Measurements from ENCODE around the gene TMEM151A.

The TMEM151A gene

GRCh38 chr11:66330931-66331330 lies 39.2 kb downstream of the TMEM151A start:
- CTCF ChIA-PET, result interaction anchor here (0.9 to 7.3 kb wide), 4 partner anchors 13 to 32 kb away, joined by 3 to 86 read pairs (median 24); partner anchors contain the start of genes B4GAT1, BRMS1 and CD248

DNA sequence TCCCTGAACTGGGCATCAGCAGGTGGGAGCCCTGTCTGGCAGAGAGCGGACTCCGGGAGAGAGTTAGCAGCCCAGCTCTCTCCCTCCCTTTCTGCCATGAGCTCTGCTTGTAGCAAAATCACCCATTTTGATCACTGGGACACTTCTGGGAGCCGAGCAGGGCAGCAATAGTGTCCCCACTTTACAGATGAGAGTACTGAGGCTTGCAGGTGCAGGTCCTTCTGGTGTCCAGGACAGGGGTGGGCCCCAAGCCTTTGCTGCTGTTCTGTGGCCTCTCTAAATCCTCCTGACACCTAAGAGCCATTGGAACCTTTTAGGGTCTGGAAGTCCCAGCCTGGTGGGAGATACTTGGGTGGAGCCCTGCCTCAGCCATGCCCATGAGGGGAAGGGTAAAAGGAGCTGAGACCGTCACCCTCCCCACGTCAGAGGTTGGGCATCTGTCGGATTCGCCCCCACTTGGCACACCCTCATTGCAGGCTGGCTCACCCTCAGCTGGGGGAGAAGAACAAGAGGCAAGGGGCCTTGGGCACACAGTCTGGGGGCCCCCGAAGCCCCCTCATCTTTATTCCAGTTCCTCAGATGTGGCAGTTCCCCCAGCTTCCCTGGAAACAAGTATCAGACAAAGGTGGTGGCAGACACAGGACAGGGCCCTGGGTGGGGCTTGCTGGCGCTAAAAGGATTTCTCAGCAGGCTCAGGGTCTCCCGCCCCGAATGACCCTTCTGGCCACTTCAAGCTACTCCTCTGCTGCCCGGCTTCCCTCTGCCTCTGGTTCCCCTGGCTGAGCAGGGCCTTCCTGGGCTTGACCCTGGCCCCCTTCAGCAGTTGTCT lies 40.1 kb downstream of the TMEM151A start:
- 95% methylated on average over 10 of the region's 12 CpGs for WGBS (ENCODE audit: insufficient coverage)
- CTCF ChIA-PET, result interaction anchor here (0.9 to 7.3 kb wide), 4 partner anchors 12 to 33 kb away, joined by 3 to 86 read pairs (median 24); partner anchors contain the start of genes B4GAT1, BRMS1 and CD248
- Histone ChIP-seq H3K27ac (ENCODE audit: insufficient read depth in 1 of 2, low read depth in 1 of 2, low read length in 2 of 2, poor library complexity in 1 of 2, severe bottlenecking in 2 of 2) (no peak overlapping the region), H3K27me3 (replicated peaks in 2 of 5; ENCODE audit: control insufficient read depth in 4 of 5, insufficient read depth in 5 of 5, low read length in 4 of 5) (peaks cover 0 to 2% (median 0%) of the 10 kb centered on the region in 5 experiments), H3K9me3 (ENCODE audit: control extremely low read depth in 1 of 5, control insufficient read depth in 4 of 5, insufficient read depth in 2 of 5, low read depth in 1 of 5, low read length in 4 of 5) (no peaks in the 10 kb centered on the region), H3K4me1 (ENCODE audit: control extremely low read depth in 1 of 4, control insufficient read depth in 4 of 4, insufficient read depth in 4 of 4, low read length in 3 of 4) (peaks cover 0 to 32% (median 25%) of the 10 kb centered on the region in 4 experiments), H3K4me3 (ENCODE audit: control insufficient read depth in 1 of 7, extremely low read depth in 1 of 7, insufficient read depth in 4 of 7, low read depth in 2 of 7, low read length in 6 of 7) (no peak overlapping the region), H3K36me3 (ENCODE audit: control insufficient read depth in 4 of 4, insufficient read depth in 4 of 4, low read length in 3 of 4) (no peaks in the 10 kb centered on the region)
- DNase-seq, result no peak
- POLR2A ChIA-PET, result interaction anchor here (1.1 to 1.3 kb wide), 2 partner anchors 19 to 20 kb away, joined by 3 read pairs; no protein-coding TSS in a partner anchor

More at GRCh38 chr11:66330931-66331330, 39.2 kb downstream of the TMEM151A start:
- Histone ChIP-seq H3K4me1 (ENCODE audit: control extremely low read depth in 1 of 4, control insufficient read depth in 4 of 4, insufficient read depth in 4 of 4, low read length in 3 of 4) (peaks cover 0 to 32% (median 25%) of the 10 kb centered on the region in 4 experiments), H3K27me3 (replicated peaks in 2 of 5; ENCODE audit: control insufficient read depth in 4 of 5, insufficient read depth in 5 of 5, low read length in 4 of 5) (peaks cover 0 to 2% (median 0%) of the 10 kb centered on the region in 5 experiments), H3K4me3 (ENCODE audit: control insufficient read depth in 1 of 7, extremely low read depth in 1 of 7, insufficient read depth in 4 of 7, low read depth in 2 of 7, low read length in 6 of 7) (no peak overlapping the region), H3K27ac (ENCODE audit: insufficient read depth in 1 of 2, low read depth in 1 of 2, low read length in 2 of 2, poor library complexity in 1 of 2, severe bottlenecking in 2 of 2) (no peak overlapping the region), H3K36me3 (ENCODE audit: control insufficient read depth in 4 of 4, insufficient read depth in 4 of 4, low read length in 3 of 4) (no peaks in the 10 kb centered on the region), H3K9me3 (ENCODE audit: control extremely low read depth in 1 of 5, control insufficient read depth in 4 of 5, insufficient read depth in 2 of 5, low read depth in 1 of 5, low read length in 4 of 5) (no peaks in the 10 kb centered on the region)
- no peak for DNase-seq
- WGBS (ENCODE audit: insufficient coverage), result 93% methylated on average over 8 of the region's 10 CpGs
- POLR2A ChIA-PET, result interaction anchor here (1.3 kb wide), 1 partner anchor 19 kb away, joined by 3 read pairs; no protein-coding TSS in a partner anchor

- Histone ChIP-seq H3K36me3 (ENCODE audit: control insufficient read depth in 4 of 4, insufficient read depth in 4 of 4, low read length in 3 of 4) (peaks cover 0 to 6% (median 2%) of the 10 kb centered on the region in 4 experiments), H3K9me3 (ENCODE audit: control extremely low read depth in 1 of 5, control insufficient read depth in 4 of 5, insufficient read depth in 2 of 5, low read depth in 1 of 5, low read length in 4 of 5) (no peaks in the 10 kb centered on the region), H3K4me1 (ENCODE audit: control extremely low read depth in 1 of 4, control insufficient read depth in 4 of 4, insufficient read depth in 4 of 4, low read length in 3 of 4) (peaks cover 0 to 31% (median 30%) of the 10 kb centered on the region in 4 experiments), H3K27me3 (replicated peaks in 2 of 5; ENCODE audit: control insufficient read depth in 4 of 5, insufficient read depth in 5 of 5, low read length in 4 of 5) (peaks cover 0 to 2% (median 0%) of the 10 kb centered on the region in 5 experiments), H3K4me3 (ENCODE audit: control insufficient read depth in 1 of 7, extremely low read depth in 1 of 7, insufficient read depth in 4 of 7, low read depth in 2 of 7, low read length in 6 of 7) (no peak overlapping the region), H3K27ac (ENCODE audit: insufficient read depth in 1 of 2, low read depth in 1 of 2, low read length in 2 of 2, poor library complexity in 1 of 2, severe bottlenecking in 2 of 2) (no peak overlapping the region)
- DNase-seq, result no peak
- POLR2A ChIA-PET, result interaction anchor here (1.1 to 1.3 kb wide), 2 partner anchors 20 to 21 kb away, joined by 3 read pairs; no protein-coding TSS in a partner anchor
- WGBS (ENCODE audit: insufficient coverage), result 100% methylated on average over 11 of the region's 18 CpGs
- CTCF ChIA-PET, result interaction anchor here (0.6 to 7.3 kb wide), 4 partner anchors 12 to 76 kb away, joined by 3 to 86 read pairs (median 24); partner anchors contain the start of genes B4GAT1, BRMS1 and CD248
Measured at GRCh38 chr11:66332371-66333219, 40.9 kb downstream of the TMEM151A start.

- Histone ChIP-seq H3K9me3 (ENCODE audit: control extremely low read depth in 1 of 5, control insufficient read depth in 4 of 5, insufficient read depth in 2 of 5, low read depth in 1 of 5, low read length in 4 of 5) (no peaks in the 10 kb centered on the region), H3K4me3 (ENCODE audit: control insufficient read depth in 1 of 7, extremely low read depth in 1 of 7, insufficient read depth in 4 of 7, low read depth in 2 of 7, low read length in 6 of 7) (no peak overlapping the region), H3K4me1 (ENCODE audit: control extremely low read depth in 1 of 4, control insufficient read depth in 4 of 4, insufficient read depth in 4 of 4, low read length in 3 of 4) (peaks cover 0 to 26% (median 25%) of the 10 kb centered on the region in 4 experiments), H3K27me3 (replicated peaks in 2 of 5; ENCODE audit: control insufficient read depth in 4 of 5, insufficient read depth in 5 of 5, low read length in 4 of 5) (peaks cover 0 to 2% (median 0%) of the 10 kb centered on the region in 5 experiments), H3K36me3 (ENCODE audit: control insufficient read depth in 4 of 4, insufficient read depth in 4 of 4, low read length in 3 of 4) (peaks cover 2 to 12% (median 9%) of the 10 kb centered on the region in 4 experiments), H3K27ac (ENCODE audit: insufficient read depth in 1 of 2, low read depth in 1 of 2, low read length in 2 of 2, poor library complexity in 1 of 2, severe bottlenecking in 2 of 2) (no peak overlapping the region)
- DNase-seq, result no peak
- POLR2A ChIA-PET, result no interaction called here
- 86% methylated on average over 14 of the region's 19 CpGs for WGBS (ENCODE audit: insufficient coverage)
- CTCF ChIA-PET, result interaction anchor here (1.5 to 7.3 kb wide), 5 partner anchors 11 to 46 kb away, joined by 3 to 86 read pairs (median 14); partner anchors contain the start of genes B4GAT1, BRMS1 and CD248
Measured at GRCh38 chr11:66333220-66333877, 41.7 kb downstream of the TMEM151A start.

- Histone ChIP-seq H3K9me3 (ENCODE audit: control extremely low read depth in 1 of 5, control insufficient read depth in 4 of 5, insufficient read depth in 2 of 5, low read depth in 1 of 5, low read length in 4 of 5) (no peaks in the 10 kb centered on the region), H3K4me1 (ENCODE audit: control extremely low read depth in 1 of 4, control insufficient read depth in 4 of 4, insufficient read depth in 4 of 4, low read length in 3 of 4) (peaks cover 0 to 22% (median 20%) of the 10 kb centered on the region in 4 experiments), H3K27me3 (replicated peaks in 2 of 5; ENCODE audit: control insufficient read depth in 4 of 5, insufficient read depth in 5 of 5, low read length in 4 of 5) (peaks cover 0 to 2% (median 0%) of the 10 kb centered on the region in 5 experiments), H3K36me3 (ENCODE audit: control insufficient read depth in 4 of 4, insufficient read depth in 4 of 4, low read length in 3 of 4) (peaks cover 2 to 19% (median 14%) of the 10 kb centered on the region in 4 experiments), H3K27ac (ENCODE audit: insufficient read depth in 1 of 2, low read depth in 1 of 2, low read length in 2 of 2, poor library complexity in 1 of 2, severe bottlenecking in 2 of 2) (no peak overlapping the region), H3K4me3 (ENCODE audit: control insufficient read depth in 1 of 7, extremely low read depth in 1 of 7, insufficient read depth in 4 of 7, low read depth in 2 of 7, low read length in 6 of 7) (no peak overlapping the region)
- ChIA-PET POLR2A (no interaction called here), CTCF (interaction anchor here (1.0 to 7.3 kb wide), 8 partner anchors 10 to 46 kb away, joined by 3 to 86 read pairs (median 7); partner anchors contain the start of genes B4GAT1, BRMS1 and CD248)
- 93% methylated on average over 27 of the region's 29 CpGs for WGBS (ENCODE audit: insufficient coverage)
- no peak for DNase-seq
Measured at GRCh38 chr11:66333896-66334604, 42.4 kb downstream of the TMEM151A start.
